NCI-H1436 treated with DMSO at 0.1 percent for 48 hours (cell line): ENCODE results near the gene ATG9B.

Experiments used
- DNase-seq: peaks from one replicate; lab custom pipeline; 2025; lab: John Stamatoyannopoulos, UW

Gene ATG9B

GRCh38 chr7:150999001-150999400 lies 25.3 kb downstream of the ATG9B start:
- no peak for DNase-seq

GRCh38 chr7:150998341-150998740 lies 26.0 kb downstream of the ATG9B start:
- no peak for DNase-seq

GRCh38 chr7:150997817-150998216 lies 26.5 kb downstream of the ATG9B start:
- no peak for DNase-seq

DNA sequence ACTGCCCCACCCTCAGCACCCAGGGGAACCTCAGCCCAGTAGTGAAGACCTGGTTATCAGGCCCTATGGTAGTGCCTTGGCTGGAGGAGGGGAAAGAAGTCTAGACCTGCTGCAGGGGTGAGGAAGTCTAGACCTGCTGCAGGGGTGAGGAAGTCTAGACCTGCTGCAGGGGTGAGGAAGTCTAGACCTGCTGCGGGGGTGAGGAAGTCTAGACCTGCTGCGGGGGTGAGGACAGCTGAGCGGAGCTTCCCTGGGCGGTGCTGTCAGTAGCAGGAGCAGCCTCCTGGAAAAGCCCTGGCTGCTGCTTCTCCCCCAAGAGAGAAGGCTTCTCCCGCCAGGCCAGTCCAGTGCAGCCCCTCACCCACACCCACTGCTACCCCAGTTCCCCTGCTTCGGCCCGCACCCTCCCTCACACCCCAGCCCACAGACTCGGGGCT lies 27.2 kb downstream of the ATG9B start:
- no peak for DNase-seq

GRCh38 chr7:150996376-150997074 lies 27.8 kb downstream of the ATG9B start:
- DNase-seq, result no peak

DNA sequence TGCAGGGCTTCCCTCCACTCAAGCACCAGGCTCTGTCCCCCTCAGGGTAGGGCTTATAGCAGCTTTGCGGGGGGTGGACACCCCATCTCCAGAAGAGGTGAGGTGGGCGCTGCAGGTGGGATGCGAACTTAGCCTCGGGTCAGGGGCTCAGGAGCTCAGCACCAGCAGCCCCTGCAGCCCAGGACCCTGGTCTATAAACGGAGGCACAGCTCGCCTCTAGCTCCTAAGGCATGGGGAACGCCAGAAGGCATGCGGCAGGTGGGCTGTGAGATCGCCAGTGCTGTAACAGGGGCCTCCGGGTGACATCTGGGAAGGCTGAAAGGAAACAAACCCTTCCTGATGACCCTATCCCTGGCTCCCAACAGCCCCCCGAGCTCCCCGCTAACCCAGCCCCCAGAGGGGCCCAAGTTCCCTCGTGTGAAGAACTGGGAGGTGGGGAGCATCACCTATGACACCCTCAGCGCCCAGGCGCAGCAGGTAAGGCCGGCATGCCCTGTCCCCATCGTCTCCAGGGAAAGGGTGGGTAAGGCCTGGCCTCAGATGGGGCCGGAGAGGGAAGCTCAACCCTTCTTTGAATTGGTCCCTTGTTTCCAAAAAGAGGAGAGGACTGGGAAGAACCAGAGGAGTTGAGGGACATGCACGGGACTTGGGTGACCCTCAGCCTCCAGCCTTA lies 29.3 kb downstream of the ATG9B start:
- DNase-seq, result no peak

DNA sequence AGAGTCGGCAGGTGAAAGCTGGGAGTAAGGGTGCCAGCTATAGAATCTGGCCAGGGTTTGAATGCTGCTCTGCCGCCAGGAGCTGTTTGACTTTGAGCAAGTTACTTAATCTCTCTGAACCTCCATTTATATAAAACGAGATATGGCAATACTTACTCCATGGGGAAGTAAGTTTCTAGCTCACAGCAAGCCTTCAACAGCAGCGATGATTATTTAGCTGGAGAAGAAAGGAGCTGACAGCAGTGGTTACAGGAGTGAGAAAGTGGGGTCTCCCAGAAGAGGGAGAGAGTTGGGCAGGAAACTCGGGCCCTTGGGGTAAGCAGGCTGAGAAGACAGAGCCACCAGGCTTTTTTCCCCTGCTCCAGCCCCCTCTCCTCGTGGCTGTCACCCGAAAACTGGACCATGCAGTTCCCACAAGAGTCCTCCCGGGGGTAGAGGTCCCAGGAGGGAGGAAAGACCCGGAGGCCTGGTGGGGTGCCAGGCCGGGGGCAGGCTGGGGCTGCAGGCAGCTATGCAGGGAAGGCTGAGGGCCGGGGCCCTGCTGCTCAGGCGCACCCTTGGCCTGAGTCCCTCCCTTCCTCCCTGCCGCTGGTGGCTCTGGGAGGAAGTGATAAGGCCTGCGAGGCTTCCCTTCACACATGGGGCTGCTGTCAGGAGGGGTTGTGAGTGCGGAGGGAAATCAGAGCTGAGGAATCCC lies 30.0 kb downstream of the ATG9B start:
- DNase-seq, result no peak

GRCh38 chr7:150993511-150993910 lies 30.8 kb downstream of the ATG9B start:
- no peak for DNase-seq

GRCh38 chr7:150992833-150993302 lies 31.4 kb downstream of the ATG9B start:
- DNase-seq, result no peak

DNA sequence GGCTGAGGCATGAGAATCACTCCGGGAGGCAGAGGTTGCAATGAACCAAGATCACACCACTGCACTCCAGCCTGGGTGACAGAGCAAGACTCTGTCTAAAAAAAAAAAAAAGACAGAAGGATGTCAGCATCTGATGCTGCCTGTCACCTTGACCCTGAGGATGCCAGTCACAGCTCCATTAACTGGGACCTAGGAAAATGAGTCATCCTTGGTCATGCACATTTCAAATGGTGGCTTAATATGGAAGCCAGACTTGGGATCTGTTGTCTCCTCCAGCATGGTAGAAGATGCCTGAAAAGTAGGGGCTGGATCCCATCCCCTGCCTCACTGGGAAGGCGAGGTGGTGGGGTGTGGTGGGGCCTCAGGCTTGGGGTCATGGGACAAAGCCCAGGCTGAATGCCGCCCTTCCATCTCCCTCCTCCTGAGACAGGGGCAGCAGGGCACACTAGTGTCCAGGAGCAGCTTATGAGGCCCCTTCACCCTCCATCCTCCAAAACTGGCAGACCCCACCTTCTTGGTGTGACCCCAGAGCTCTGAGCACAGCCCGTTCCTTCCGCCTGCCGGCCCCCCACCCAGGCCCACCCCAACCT lies 32.1 kb downstream of the ATG9B start:
- DNase-seq, result no peak

DNA sequence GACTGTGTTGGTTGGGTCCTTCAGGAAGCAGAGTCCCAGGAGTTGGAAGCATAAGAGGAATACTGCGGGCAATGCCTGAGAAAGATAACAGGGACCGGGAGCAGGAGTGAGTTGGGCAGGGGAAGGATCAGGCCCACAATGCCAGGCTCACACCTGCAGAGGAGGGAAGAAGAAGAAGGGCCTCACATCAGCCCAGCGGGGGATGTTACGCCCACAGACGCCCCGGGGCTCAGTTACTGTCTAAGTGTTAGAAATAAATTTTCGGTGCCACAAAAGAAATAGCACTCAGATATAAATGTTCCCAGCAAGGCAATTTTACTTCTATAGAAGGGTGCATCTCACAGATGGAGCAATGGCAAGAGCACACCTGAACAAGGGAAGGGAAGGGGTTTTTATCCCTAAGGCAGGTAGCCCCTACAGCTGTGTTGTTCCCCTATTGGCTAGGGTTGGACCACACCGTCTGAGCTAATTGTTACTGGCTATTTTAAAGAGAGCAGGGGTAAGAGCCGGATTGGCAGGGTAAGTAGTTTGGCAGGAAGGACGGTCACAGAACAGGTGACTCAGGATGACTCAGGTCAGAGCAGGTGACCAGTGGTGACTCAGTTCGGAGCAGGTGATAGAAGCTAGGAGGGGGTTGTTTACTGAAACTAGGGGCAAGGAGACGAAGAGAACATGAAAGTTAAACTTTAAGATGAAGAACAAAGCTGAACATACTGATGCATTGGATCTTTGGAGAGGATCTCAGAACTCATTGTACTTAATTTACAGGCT lies 33.7 kb downstream of the ATG9B start, which contains the start of gene NOS3:
Gene NOS3 (plus strand): TSS at position 602 of the 771 bp plus-strand sequence. CDS start 2,787 bp downstream, outside the sequence.
- no peak for DNase-seq

- no peak for DNase-seq
Measured at GRCh38 chr7:150989456-150989855, 34.8 kb downstream of the ATG9B start.

- no peak for DNase-seq
Measured at GRCh38 chr7:150988230-150989226, 35.8 kb downstream of the ATG9B start.

DNA sequence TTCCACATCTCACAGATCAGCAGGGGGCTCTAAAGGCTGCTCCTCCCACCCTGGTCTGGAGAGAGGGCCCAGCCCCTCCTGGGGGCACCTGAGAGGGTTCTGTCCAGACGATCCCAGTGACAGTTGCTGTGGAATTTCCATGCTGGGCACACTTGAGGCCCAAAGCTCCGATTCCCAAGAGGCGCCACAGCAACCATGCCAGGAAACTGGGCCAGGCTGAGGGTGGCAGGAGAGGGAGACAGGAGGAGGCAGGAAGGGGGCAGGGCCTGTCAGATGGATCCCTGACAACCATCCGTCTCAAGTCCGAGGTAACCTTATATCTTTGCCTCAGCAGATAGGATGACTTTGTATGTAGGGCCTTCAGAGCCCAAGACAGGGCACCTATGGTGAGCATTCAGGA lies 37.7 kb downstream of the ATG9B start:
- no peak for DNase-seq

DNA sequence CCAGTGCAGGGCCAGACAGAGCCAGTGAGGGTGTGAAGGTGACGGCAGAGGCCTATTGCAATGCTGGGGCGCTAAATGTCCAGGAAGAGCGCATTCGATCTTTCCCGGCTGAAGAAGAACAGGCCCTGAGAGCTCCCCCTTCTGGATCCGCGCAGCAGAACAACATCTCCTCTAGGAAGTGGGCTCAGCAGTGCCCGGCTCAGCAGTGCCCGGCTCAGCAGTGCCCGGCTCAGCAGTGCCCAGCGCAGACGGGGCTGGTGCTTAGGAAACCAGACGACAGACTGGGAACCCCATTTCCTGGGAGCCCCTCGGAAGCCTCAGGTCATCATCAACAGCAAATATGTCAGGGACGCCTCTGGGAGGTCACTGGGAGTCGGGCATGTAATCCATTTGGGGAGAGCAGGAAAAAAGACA lies 38.2 kb downstream of the ATG9B start:
- DNase-seq, result no peak

DNA sequence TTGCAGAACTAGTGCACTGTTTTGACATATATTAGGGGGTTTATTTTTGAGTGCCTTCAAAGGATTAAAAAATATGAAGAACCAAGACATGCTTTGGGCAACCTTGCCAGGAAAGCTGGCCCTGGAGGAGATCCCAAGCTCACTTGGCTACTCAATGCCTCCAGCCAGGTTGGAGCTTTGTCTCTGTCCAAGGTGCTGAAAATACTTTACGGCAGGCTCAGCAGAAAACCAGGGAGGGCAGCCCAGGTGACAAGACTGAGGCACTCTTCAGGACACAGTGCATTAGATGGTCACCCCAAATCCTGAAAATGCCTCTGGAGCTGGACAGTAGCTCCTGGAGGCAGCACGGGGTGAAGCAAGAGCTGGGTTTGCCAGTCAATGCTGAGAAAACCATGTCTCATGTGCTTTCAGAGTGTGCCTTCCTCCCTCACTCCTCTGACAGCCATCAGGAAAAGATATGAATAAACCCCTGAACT lies 40.4 kb downstream of the ATG9B start:
- DNase-seq, result no peak

- DNase-seq, result no peak
Measured at GRCh38 chr7:150982351-150982750, 41.9 kb downstream of the ATG9B start.

GRCh38 chr7:150981644-150982043 lies 42.6 kb downstream of the ATG9B start:
- no peak for DNase-seq

GRCh38 chr7:150980663-150981062 lies 43.6 kb downstream of the ATG9B start:
- DNase-seq, result no peak

GRCh38 chr7:150979713-150980390 lies 44.4 kb downstream of the ATG9B start:
- DNase-seq, result no peak
